ENCODE results near the gene SF1. TPM values are rescaled to one million over a fixed set of nuclear protein-coding genes. Genes with fewer than 3 reads are reported as not detected.
A peak's percentile ranks its signal among the peaks of the same experiment; 100 is the strongest.

Gene SF1
- total and polyA plus RNA-seq, 9 of the 15 experiments (the other 6 are each of a cell fraction or from before 2014, with no cell fraction given), result 13.1 to 334 (median 111) TPM

- no peak overlapping the region for H3K4me3 ChIP-seq
- H4K20me1 ChIP-seq (replicated peaks; ENCODE audit: control insufficient read depth, insufficient read depth, low read length), result no peaks in the 10 kb centered on the region
- ChIA-PET POLR2A (interaction anchor here (0.6 to 1.7 kb wide), 3 partner anchors 9 to 418 kb away, joined by 3 to 5 read pairs (median 4); partner anchors contain the start of gene SPDYC), CTCF (ENCODE audit: low intra/inter-chr PET ratio) (no interaction called here)
- in situ Hi-C loops (cut with MboI) (no loop called here), intact Hi-C loops (cut with micrococcal nuclease) (no loop called here)
- no peak overlapping the region for H2AFZ ChIP-seq (ENCODE audit: low read depth, low read length)
- DNase-seq (ENCODE audit: extremely low read depth in 1 of 4, low spot score in 3 of 4) (no peak), ATAC-seq (no peak), FAIRE-seq (no peak)
- H3K36me3 ChIP-seq (ENCODE audit: control insufficient read depth, insufficient read depth, low read length), result no peaks in the 10 kb centered on the region
- H3K79me2 ChIP-seq (ENCODE audit: control insufficient read depth, insufficient read depth, low read length), result no peaks in the 10 kb centered on the region
- H3K9me1 ChIP-seq (ENCODE audit: control insufficient read depth, insufficient read depth, low read length), result no peaks in the 10 kb centered on the region
- WGBS (ENCODE audit: insufficient coverage, low coverage, missing lambda C conversion rate), result 54% methylated on average over 9 of the region's 9 CpGs
- no peak overlapping the region for H3K27ac ChIP-seq (ENCODE audit: extremely low read depth, low read depth, low read length)
- no TSS peak for BruUV-seq (replicated peaks)
- no peak overlapping the region for H3K4me2 ChIP-seq (ENCODE audit: insufficient read depth, low read length)
- peaks cover 11 to 45% of the 10 kb centered on the region in 2 experiments for H3K4me1 ChIP-seq (replicated peaks in 1 of 2; ENCODE audit: control insufficient read depth in 2 of 2, insufficient read depth in 2 of 2, low read length in 2 of 2)
- H3K9ac ChIP-seq (ENCODE audit: insufficient read depth in 1 of 2, low read depth in 2 of 2, low read length in 2 of 2), result no peak overlapping the region
- H3K27me3 ChIP-seq (ENCODE audit: control insufficient read depth in 2 of 2, insufficient read depth in 2 of 2, low read length in 2 of 2), result no peaks in the 10 kb centered on the region
- H3K9me3 ChIP-seq (replicated peaks; ENCODE audit: control insufficient read depth, insufficient read depth, low read depth, low read length), result no peaks in the 10 kb centered on the region
- peak; percentile 74; the same call in 1 of the 2 replicates for TF ChIP-seq CBX1 (IDR thresholded peaks at IDR 0.05; ENCODE audit: low read depth)
- TF ChIP-seq ZNF436 (CRISPR knock-in tag; IDR thresholded peaks at IDR 0.05), result no peak
- no peak for TF ChIP-seq ZNF24 (IDR thresholded peaks at IDR 0.05)
- no peak for TF ChIP-seq GABPA (tag; conservative IDR thresholded peaks at IDR 0.05; ENCODE audit: low read depth)
- peak in 1 of 2 experiments; percentile 52; a peak in 1 of 3 replicates for TF ChIP-seq CBX3 (IDR thresholded peaks at IDR 0.05; ENCODE audit: borderline replicate concordance in 1 of 2, low read length in 2 of 2)
- TF ChIP-seq ZNF778 (CRISPR knock-in tag; IDR thresholded peaks at IDR 0.05), result no peak
- peak; percentile 92 for TF ChIP-seq ADNP (tag; IDR thresholded peaks at IDR 0.05)
- no peak for TF ChIP-seq ZNF277 (CRISPR knock-in tag; IDR thresholded peaks at IDR 0.05; ENCODE audit: borderline replicate concordance)
- no peak for TF ChIP-seq TAL1 (IDR thresholded peaks at IDR 0.05)
- TF ChIP-seq HEY1 (CRISPR knock-in tag; IDR thresholded peaks at IDR 0.05; ENCODE audit: borderline replicate concordance), result no peak
- TF ChIP-seq THAP12 (CRISPR knock-in tag; IDR thresholded peaks at IDR 0.05), result no peak
- TF ChIP-seq ZBTB5 (IDR thresholded peaks at IDR 0.05), result no peak
- TF ChIP-seq ZNF23 (CRISPR knock-in tag; IDR thresholded peaks at IDR 0.05), result no peak
- no peak for TF ChIP-seq MCM7 (IDR thresholded peaks at IDR 0.05)
- peak; percentile 98 for TF ChIP-seq BCOR (IDR thresholded peaks at IDR 0.05)
- peak; percentile 84 for TF ChIP-seq HDAC2 (IDR thresholded peaks at IDR 0.05)
- peak; percentile 45 to 89; a peak in 3 of 4 replicates for TF ChIP-seq RCOR1 (IDR thresholded peaks at IDR 0.05; ENCODE audit: borderline replicate concordance in 1 of 2, low read depth in 2 of 2, low read length in 2 of 2)
These were observed 26.8 kb downstream of the SF1 start for GRCh38 chr11:64751580-64751979.

All from K562 (cell line).